Sigmoid colon (tissue), 7 donors: ENCODE measurements around the gene DAGLB. TPM values are rescaled to one million over a fixed set of nuclear protein-coding genes. Genes with fewer than 3 reads are reported as not detected.

ENCODE experiments used
- DNase-seq: peaks from one replicate; pipeline ENCODE4 v3.0.0-alpha.2; 2019
- H3K27ac ChIP-seq, 4 donors: fragments of 200-600 bp; sonication (generic); one replicate each; pipeline ENCODE4 v1.5.1; 2016 to 2019; ENCODE audit warnings: mild to moderate bottlenecking in 1 of 4
- H3K27me3 ChIP-seq, 3 donors: fragments of 200-600 bp; sonication (generic); one replicate each; pipeline ENCODE4 v1.5.1; 2019; ENCODE audit warnings: mild to moderate bottlenecking in 1 of 3
- H3K36me3 ChIP-seq, 4 donors: fragments of 200-600 bp; sonication (generic); one replicate each; pipeline ENCODE4 v1.5.1; 2016 to 2019
- H3K4me1 ChIP-seq, 4 donors: fragments of 200-600 bp; sonication (generic); one replicate each; pipeline ENCODE4 v1.5.1; 2017 to 2019
- H3K4me3 ChIP-seq, 4 donors: fragments of 200-600 bp; sonication (generic); one replicate each; pipeline ENCODE4 v1.5.1; 2017 to 2019; ENCODE audit warnings: mild to moderate bottlenecking in 2 of 4, moderate library complexity in 1 of 4
- H3K9me3 ChIP-seq, 4 donors: fragments of 200-600 bp in 3 of 4; sonication (generic) in 3 of 4; one replicate each; pipeline versions ENCODE4 v1.5.1 to v1.6.1; 2013 to 2019
- EP300 ChIP-seq, 4 donors: sonication (generic); formaldehyde crosslinking; IDR thresholded peaks; one replicate each; pipeline ENCODE4 v1.6.1; 2017; ENCODE audit warnings: antibody characterized with exemption in 4 of 4
- POLR2A ChIP-seq, 2 donors: fragments of 450-650 bp; IDR thresholded peaks; one replicate each; pipeline ENCODE4 v1.6.1; 2016; ENCODE audit warnings: antibody characterized with exemption in 2 of 2, mild to moderate bottlenecking in 2 of 2, moderate library complexity in 2 of 2
- POLR2AphosphoS5 ChIP-seq, 4 donors: sonication (generic); formaldehyde crosslinking; IDR thresholded peaks; one replicate each; pipeline ENCODE4 v1.6.1; 2017; ENCODE audit warnings: antibody characterized with exemption in 4 of 4
- WGBS, 2 donors: extraction: QIAGEN DNeasy Blood & Tissue Kit; methylation state at CpG; one replicate each; pipeline ENCODE4 v1.1.7; 2013; 5-methylcytosine and 5-hydroxymethylcytosine counted together
- intact Hi-C: fragments of 100-400 bp; cut with DNase I; formaldehyde crosslinking; loops from one replicate; pipeline ENCODE4 v1.15.1; 2023
- polyA plus RNA-seq, 3 donors: library from polyadenylated mRNA; stranded (reverse); fragments of 200-250 nt; gene quantifications; one replicate each; pipeline ENCODE4 v1.2.3, GENCODE V29; 2013
- total RNA-seq, 4 donors: library from RNA; depleted of rRNA; stranded (reverse); fragments of >200 nt; gene quantifications; one replicate each; pipeline ENCODE4 v1.1.0, GENCODE V29; 2016
- TF ChIP-seq, protein P1 (sequence below), 4 experiments: fragments of 450-650 bp in 3 of 4; fragments of 200-600 bp in 1 of 4; IDR thresholded peaks; one replicate each; pipeline ENCODE4 v1.5.1; 2016 to 2019; ENCODE audit warnings: antibody characterized with exemption in 4 of 4, mild to moderate bottlenecking in 3 of 4, moderate library complexity in 2 of 4
- donor health status: healthy with polysubstance abuse.
- donor health status: Bipolar disorder and iron deficiency.
- donor health status: healthy.

The DAGLB gene
- total and polyA plus RNA-seq, 7 donors, result 3.0 to 11.7 (median 7.7) TPM

DNA sequence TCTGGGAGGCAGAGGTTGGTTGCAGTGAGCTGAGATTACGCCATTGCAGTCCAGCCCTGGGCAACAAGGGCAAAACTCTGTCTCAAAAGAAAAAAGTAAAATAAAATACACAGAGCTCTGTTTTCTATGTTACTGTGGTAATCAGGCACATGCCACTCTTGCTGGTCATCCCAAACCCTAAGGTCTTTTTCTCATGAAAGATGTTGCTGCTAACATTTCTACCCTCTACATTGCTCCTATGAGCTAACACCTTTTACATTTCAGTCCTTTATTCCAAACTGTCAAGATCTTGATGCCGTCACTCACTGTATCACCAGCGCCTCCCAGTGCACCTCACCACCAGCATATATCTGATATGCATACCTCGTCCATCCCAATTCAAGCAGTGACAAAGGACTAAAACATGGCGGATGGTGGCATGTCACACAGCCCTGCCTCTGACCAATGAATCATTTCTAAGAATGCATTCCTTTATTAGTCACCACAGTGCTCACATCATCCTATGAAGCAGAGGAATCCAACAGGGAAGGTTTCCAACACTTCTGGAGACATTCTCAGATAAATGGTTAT is 4.3 kb downstream of the DAGLB start:
- no peak for DNase-seq
- peak overlapping the region in 1 of 4 donors; percentile 14 for H3K27ac ChIP-seq
- H3K4me3 ChIP-seq, result no peak overlapping the region
- H3K4me1 ChIP-seq, result peaks cover 0 to 33% (median 12%) of the 10 kb centered on the region in 4 donors
- H3K9me3 ChIP-seq, result no peaks in the 10 kb centered on the region
- TF ChIP-seq EP300 (IDR thresholded peaks at IDR 0.05), result no peak
- no peak for TF ChIP-seq POLR2AphosphoS5 (IDR thresholded peaks at IDR 0.05)
- no peak for TF ChIP-seq POLR2A (IDR thresholded peaks at IDR 0.05)
- TF ChIP-seq, protein P1, sequence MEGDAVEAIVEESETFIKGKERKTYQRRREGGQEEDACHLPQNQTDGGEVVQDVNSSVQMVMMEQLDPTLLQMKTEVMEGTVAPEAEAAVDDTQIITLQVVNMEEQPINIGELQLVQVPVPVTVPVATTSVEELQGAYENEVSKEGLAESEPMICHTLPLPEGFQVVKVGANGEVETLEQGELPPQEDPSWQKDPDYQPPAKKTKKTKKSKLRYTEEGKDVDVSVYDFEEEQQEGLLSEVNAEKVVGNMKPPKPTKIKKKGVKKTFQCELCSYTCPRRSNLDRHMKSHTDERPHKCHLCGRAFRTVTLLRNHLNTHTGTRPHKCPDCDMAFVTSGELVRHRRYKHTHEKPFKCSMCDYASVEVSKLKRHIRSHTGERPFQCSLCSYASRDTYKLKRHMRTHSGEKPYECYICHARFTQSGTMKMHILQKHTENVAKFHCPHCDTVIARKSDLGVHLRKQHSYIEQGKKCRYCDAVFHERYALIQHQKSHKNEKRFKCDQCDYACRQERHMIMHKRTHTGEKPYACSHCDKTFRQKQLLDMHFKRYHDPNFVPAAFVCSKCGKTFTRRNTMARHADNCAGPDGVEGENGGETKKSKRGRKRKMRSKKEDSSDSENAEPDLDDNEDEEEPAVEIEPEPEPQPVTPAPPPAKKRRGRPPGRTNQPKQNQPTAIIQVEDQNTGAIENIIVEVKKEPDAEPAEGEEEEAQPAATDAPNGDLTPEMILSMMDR (IDR thresholded peaks at IDR 0.05), result no peak
- intact Hi-C loops, result loop anchor here (5.0 kb wide), 1 partner anchor 376 kb away; no protein-coding TSS in a partner anchor
- H3K36me3 ChIP-seq, result peaks cover 0 to 32% (median 5%) of the 10 kb centered on the region in 4 donors
- 95 to 96% methylated on average over 5 of the region's 5 CpGs for WGBS, 2 donors
- no peaks in the 10 kb centered on the region for H3K27me3 ChIP-seq

DNA sequence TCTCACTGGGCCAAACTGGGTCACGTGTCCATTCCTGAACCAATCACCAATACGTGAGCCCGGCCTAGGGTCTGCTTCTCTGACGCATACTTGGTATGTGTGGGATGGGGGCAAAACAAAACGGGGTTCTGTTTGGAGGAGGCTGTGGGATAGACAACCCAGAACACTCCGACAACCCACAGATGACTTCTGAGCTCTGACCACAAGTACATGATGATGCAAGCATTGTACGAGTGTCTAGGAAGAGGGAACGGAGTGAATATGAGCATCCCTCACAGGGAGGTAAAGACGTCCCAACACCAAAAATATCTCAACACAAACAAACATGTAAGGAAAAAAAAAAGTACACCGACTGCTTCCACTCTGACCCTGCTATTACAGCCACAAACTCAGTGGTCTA is 5.6 kb downstream of the DAGLB start:
- intact Hi-C loops, result loop anchor here (5.0 kb wide), 1 partner anchor 375 kb away; no protein-coding TSS in a partner anchor
- no peak overlapping the region for H3K27ac ChIP-seq

DNA sequence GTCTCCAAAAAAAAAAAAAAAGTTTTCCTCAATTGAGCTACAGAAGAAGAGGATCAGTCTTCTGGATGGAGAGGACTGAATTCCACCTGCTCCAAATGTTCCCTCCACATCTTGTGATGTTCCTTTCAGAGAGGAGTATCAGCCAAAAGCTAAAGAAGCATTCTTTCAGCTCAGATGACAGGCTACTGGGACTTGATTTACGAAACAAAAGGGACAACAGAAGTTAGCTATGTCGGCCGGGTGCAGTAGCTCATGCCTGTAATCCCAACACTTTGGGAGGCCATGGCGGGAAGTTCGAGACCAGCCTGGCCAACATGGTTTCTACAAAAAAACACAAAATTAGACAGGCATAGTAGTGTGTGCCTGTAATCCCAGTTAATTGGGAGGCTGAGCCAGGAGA is 7.4 kb downstream of the DAGLB start:
- Histone ChIP-seq H3K4me1 (peaks cover 0 to 22% (median 12%) of the 10 kb centered on the region in 4 donors), H3K9me3 (no peaks in the 10 kb centered on the region), H3K27me3 (no peaks in the 10 kb centered on the region), H3K4me3 (no peak overlapping the region), H3K36me3 (peaks cover 0 to 27% (median 2%) of the 10 kb centered on the region in 4 donors), H3K27ac (no peak overlapping the region)
- DNase-seq, result no peak
- intact Hi-C loops, result loop anchor here (5.0 kb wide), 1 partner anchor 373 kb away; no protein-coding TSS in a partner anchor
- WGBS, 2 donors, result 93% methylated on average over 5 of the region's 5 CpGs
- TF ChIP-seq POLR2AphosphoS5 (IDR thresholded peaks at IDR 0.05) (no peak), EP300 (IDR thresholded peaks at IDR 0.05) (no peak), POLR2A (IDR thresholded peaks at IDR 0.05) (no peak)
- TF ChIP-seq, protein P1 (IDR thresholded peaks at IDR 0.05), result no peak

More for the DNA sequence above, 5.6 kb downstream of the DAGLB start:
- Histone ChIP-seq H3K4me3 (no peak overlapping the region), H3K27me3 (no peaks in the 10 kb centered on the region), H3K9me3 (no peaks in the 10 kb centered on the region), H3K4me1 (peaks cover 0 to 30% (median 14%) of the 10 kb centered on the region in 4 donors), H3K36me3 (peaks cover 0 to 32% (median 5%) of the 10 kb centered on the region in 4 donors)
- no peak for TF ChIP-seq POLR2AphosphoS5 (IDR thresholded peaks at IDR 0.05)
- TF ChIP-seq, protein P1 (IDR thresholded peaks at IDR 0.05), result no peak
- TF ChIP-seq EP300 (IDR thresholded peaks at IDR 0.05), result no peak
- no peak for TF ChIP-seq POLR2A (IDR thresholded peaks at IDR 0.05)
- 80 to 90% methylated on average over 10 of the region's 10 CpGs for WGBS, 2 donors
- DNase-seq, result no peak

DNA sequence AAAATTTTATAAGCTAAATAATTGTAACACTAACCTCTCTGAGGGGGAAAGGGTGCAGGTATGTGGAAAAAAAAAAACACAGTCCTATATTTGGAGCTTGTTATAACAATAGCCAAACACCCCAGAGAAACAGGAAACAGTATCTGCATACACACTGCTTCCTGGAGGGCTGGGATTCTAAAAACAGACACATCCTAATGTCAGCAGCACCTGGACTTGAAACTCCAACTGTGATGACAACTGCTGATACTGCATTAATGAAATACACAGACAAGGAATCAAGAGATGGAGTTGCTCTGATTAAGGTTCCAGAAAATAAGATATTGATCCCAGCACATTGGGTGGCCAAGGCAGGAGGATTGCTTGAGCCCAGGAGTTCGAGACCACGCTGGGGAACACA is 9.3 kb downstream of the DAGLB start:
- 80 to 96% methylated on average over 2 of the region's 2 CpGs for WGBS, 2 donors
- Histone ChIP-seq H3K27me3 (no peaks in the 10 kb centered on the region), H3K36me3 (peaks cover 0 to 12% (median 0%) of the 10 kb centered on the region in 4 donors), H3K4me3 (no peak overlapping the region), H3K27ac (no peak overlapping the region), H3K9me3 (no peaks in the 10 kb centered on the region), H3K4me1 (peaks cover 0 to 21% (median 11%) of the 10 kb centered on the region in 4 donors)
- intact Hi-C loops, result loop anchor here (5.0 kb wide), 1 partner anchor 166 kb away; the partner anchor contains the start of gene CYTH3
- no peak for TF ChIP-seq POLR2A (IDR thresholded peaks at IDR 0.05)
- no peak for TF ChIP-seq POLR2AphosphoS5 (IDR thresholded peaks at IDR 0.05)
- TF ChIP-seq, protein P1 (IDR thresholded peaks at IDR 0.05), result no peak
- no peak for TF ChIP-seq EP300 (IDR thresholded peaks at IDR 0.05)
- DNase-seq, result no peak
